Measurements from ENCODE around the gene GPHN.

DNA sequence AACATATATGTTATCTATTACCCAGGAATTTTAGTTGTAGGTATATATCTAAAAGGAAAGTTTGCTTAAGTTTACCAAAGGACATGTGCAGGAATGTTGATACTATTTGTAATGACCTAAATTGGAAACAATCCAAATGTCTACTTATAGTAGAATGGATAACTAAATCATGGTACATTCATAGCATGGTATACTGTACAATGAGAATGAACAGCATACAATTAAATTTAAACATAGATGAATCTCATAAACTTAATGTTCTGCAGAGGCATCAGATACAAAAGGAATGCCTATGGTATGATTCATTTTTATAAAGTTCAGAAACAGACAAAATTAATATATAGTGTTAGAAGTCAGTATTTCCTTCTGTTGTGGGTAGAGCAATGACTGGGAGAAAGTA, 135.4 kb downstream of the GPHN start:
- TF ChIP-seq, protein P1, sequence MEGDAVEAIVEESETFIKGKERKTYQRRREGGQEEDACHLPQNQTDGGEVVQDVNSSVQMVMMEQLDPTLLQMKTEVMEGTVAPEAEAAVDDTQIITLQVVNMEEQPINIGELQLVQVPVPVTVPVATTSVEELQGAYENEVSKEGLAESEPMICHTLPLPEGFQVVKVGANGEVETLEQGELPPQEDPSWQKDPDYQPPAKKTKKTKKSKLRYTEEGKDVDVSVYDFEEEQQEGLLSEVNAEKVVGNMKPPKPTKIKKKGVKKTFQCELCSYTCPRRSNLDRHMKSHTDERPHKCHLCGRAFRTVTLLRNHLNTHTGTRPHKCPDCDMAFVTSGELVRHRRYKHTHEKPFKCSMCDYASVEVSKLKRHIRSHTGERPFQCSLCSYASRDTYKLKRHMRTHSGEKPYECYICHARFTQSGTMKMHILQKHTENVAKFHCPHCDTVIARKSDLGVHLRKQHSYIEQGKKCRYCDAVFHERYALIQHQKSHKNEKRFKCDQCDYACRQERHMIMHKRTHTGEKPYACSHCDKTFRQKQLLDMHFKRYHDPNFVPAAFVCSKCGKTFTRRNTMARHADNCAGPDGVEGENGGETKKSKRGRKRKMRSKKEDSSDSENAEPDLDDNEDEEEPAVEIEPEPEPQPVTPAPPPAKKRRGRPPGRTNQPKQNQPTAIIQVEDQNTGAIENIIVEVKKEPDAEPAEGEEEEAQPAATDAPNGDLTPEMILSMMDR (IDR thresholded peaks at IDR 0.05): no peak
- TF ChIP-seq POLR2A (IDR thresholded peaks at IDR 0.05): no peak

Data from right lobe of liver (tissue), 4 donors.